Superior temporal gyrus (tissue), 1 donor: Measurements from ENCODE around the gene GRAMD1B.
A peak's percentile ranks its signal among the peaks of the same experiment; 100 is the strongest.

ENCODE experiments used
- DNase-seq: peaks from one replicate; pipeline ENCODE4 v3.0.0-alpha.2; 2016; ENCODE audit errors: extremely low spot score

The GRAMD1B gene

DNA sequence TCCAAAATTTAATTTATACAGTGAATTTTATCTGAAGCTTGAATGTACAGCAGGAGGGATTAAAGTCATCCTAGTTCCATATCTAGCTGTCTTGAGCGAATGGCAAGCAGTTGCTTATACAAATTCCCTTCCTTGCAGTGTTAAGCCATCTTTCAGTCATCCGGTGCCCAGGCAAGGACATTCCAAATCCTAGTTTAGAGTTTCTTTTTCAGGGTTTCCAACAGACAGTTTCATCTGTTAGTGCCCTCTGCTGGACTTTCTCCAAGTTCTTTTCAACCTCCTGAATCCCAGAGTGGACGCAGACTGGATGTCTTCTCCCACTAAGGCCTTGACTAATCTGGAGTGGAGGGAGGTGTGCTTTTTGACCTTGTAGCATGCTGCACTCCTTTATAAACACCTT lies 45.4 kb downstream of the GRAMD1B start:
- DNase-seq: no peak

GRCh38 chr11:123477205-123477907 lies 47.3 kb downstream of the GRAMD1B start:
- DNase-seq: no peak

- peak; percentile 91 for DNase-seq
These were observed 48.4 kb downstream of the GRAMD1B start for GRCh38 chr11:123478352-123478987.

GRCh38 chr11:123479048-123479837 lies 49.2 kb downstream of the GRAMD1B start:
- DNase-seq: no peak

GRCh38 chr11:123480290-123480815 lies 50.3 kb downstream of the GRAMD1B start:
- DNase-seq: no peak

GRCh38 chr11:123480882-123481281 lies 50.8 kb downstream of the GRAMD1B start:
- DNase-seq: no peak

- DNase-seq: no peak
These were observed 51.6 kb downstream of the GRAMD1B start for GRCh38 chr11:123481640-123482039.

GRCh38 chr11:123482218-123482617 lies 52.1 kb downstream of the GRAMD1B start:
- DNase-seq: no peak

- no peak for DNase-seq
These were observed 53.0 kb downstream of the GRAMD1B start for GRCh38 chr11:123483058-123483457.

GRCh38 chr11:123483466-123483865 lies 53.4 kb downstream of the GRAMD1B start:
- no peak for DNase-seq

- DNase-seq: no peak
These were observed 54.4 kb downstream of the GRAMD1B start for GRCh38 chr11:123484448-123484847.

DNA sequence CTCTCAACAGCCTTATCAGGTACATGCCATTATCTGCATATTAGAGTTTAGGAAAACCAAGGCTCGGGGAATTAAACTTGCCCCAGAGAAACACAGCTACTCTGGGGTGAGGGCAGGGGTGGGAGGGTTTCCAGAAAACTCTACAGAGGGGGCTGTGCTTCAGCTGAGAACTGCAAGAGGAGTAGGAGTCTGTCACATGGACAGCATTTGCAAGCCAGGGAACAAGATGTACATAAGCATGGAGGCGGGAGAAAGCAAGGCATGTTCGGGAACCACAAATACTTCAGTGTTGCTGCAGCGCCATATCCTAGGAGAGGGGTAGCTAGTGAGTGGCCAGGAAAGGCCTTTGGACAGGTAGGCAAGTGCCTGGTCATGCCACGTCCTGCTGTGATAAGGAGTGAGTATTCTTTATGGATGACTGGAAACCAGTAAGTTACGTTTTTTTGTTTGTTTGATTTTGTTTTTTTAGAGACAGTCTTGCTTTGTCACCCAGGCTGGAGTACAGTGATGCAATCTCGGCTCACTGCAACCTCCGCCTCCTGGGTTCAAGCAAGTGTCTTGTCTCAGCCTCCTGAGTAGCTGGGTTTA lies 57.2 kb downstream of the GRAMD1B start:
- DNase-seq: peak; percentile 55

- no peak for DNase-seq
These were observed 60.5 kb downstream of the GRAMD1B start for GRCh38 chr11:123490527-123490926.

DNA sequence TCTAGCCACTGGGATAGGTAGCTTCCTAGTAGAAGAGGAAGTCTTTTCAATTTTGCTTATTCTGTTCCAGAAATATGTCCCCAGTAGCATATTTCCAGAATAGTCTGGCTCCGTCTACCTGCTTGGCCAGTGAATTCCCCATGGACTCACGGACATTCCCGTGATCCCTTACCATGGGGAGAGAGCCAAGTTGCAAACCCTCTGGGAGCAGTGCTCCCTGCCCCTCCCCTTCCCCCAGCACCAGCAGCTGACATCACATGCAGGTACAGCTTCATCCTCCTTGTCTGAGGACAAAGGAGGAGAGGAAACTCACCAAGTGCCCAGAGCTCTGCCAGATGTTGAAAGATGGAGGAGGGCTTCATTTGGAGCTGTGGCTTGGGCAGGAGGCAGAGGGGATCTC lies 61.2 kb downstream of the GRAMD1B start:
- DNase-seq: no peak

DNA sequence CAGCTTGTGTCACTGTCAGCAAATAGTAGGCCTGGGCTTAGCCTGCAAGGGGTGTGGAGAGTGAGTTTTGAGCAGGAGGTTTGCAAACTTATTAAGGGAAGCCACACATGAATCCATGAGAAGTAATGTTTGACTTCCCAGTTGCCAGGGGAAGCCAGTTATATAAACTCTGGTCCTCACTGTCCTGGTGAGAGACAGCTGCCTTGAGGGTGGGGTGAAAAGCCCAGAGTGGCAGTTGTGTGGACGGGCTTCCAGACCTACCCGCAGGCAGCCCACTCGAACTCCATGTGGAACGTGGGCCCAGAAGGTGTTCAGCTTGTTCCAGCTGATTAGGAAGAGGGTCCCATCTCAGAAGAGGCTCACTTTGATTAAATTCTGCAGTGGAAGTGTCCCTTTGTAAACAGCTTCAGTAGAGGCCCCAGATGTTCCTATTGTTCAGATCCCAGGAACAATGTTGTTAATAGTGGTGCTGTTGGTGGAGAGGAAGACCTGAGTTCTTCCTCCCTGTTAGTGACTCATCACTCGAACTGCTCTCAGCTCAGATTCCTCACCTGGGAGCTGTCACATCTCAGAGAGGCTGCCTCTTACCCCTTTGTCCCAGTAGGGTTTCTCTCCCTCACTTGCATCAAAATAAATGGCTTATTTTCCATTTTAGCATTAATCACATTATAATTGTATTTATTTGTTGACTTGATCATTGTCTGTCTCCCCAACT lies 63.4 kb downstream of the GRAMD1B start:
- DNase-seq: no peak

DNA sequence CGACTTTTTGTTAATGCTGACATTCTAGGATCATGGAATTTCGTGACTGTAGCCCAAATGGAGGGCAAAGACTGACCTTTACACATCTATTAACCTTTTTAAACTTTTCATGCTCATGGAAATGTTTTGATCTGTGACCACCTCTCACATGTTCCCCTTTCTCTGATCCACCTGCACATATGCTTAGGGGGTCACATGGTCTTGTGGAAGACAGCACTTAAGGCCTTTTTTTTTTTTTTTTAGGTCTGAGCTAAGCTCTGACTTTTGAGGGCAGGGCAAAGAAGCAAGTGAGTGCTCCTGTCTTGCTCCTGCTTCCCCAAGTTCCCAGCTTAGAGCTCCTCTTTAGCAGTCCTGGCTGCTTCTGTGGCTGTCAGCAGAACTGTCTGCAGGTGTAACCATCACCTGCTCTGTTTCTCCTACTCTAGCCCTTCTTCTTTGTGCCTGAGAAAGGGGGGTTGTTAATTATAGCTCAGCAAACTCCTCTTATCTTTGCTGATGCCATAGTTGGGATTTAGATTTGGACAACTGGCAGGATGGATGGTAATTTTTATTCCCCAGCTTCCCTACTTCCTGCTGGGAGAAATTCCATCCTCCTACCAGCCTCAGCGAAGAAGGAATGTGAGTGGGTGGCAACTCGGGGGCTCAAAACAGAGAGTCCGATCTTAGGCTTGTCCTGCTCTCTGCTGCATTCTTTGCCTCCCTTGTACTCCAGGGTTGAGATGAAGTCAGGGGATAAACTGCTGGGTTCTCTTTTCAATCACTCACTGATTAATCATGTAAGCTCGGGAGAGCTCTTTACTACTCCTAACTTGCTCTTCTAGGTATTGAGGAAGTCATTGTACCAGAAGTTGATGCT lies 64.4 kb downstream of the GRAMD1B start:
- DNase-seq: no peak

DNA sequence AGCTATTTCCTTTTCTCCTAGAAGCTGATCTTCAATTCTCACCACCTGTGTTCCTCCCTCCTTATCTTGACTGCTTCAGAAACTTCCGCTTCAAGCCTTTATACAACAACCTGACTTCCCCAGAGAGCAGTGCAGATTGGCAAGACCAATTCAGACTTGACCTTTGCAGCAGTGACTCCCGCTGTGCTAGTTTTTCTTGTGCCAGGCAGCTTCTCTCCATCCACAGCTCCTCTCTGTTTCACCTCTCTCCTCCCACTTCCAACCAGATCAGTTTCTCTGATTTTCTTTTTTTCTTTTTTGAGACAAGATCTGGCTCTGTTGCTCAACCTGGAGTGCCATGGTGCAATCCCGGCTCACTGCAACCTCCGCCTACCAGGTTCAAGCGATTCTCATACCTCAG lies 74.3 kb downstream of the GRAMD1B start:
- DNase-seq: no peak

- DNase-seq: no peak
These were observed 75.7 kb downstream of the GRAMD1B start for GRCh38 chr11:123505546-123506299.

DNA sequence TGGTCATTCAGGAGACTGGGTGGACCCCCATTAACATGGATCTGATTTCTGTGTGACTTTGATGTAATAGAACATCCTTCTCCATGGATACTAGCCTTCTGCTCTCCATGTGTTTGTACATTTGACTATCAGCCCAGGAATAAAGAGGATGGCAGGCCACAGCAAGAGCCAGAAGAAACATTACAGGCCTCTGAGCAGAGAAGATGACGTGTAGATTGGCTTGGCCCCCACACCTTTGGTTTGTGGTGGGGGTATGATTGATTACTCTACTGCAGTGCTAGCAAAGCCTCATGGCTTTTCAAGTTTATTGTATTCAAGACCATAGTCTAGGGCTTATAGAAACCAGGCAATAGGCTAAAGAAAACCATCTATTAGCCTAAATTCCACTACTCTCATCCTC lies 77.0 kb downstream of the GRAMD1B start:
- no peak for DNase-seq
